Adipocyte (in vitro differentiated cells): ENCODE measurements around the gene ZWILCH.

ENCODE experiments used
- DNase-seq: peaks from one replicate; pipeline ENCODE4 v3.0.0-alpha.2; 2015; ENCODE audit warnings: low read depth
- H3K27me3 ChIP-seq: replicated peaks from 2 replicates; pipeline ENCODE4 v1.7.0; 2013; ENCODE audit warnings: mild to moderate bottlenecking, low read length, moderate library complexity; ENCODE audit not compliant: control insufficient read depth, insufficient read depth
- H3K36me3 ChIP-seq: 2 replicates; pipeline ENCODE4 v1.7.0; 2013; ENCODE audit warnings: low read length, mild to moderate bottlenecking, moderate library complexity; ENCODE audit not compliant: control insufficient read depth, insufficient read depth, severe bottlenecking
- H3K4me1 ChIP-seq: 2 replicates; pipeline ENCODE4 v1.7.0; 2013; ENCODE audit warnings: mild to moderate bottlenecking, low read length, moderate library complexity; ENCODE audit not compliant: control insufficient read depth, insufficient read depth
- H3K4me3 ChIP-seq: 2 replicates; pipeline ENCODE4 v1.7.0; 2013; ENCODE audit warnings: mild to moderate bottlenecking, low read length, moderate library complexity
- H3K9ac ChIP-seq: 2 replicates; pipeline ENCODE4 v1.7.0; 2013; ENCODE audit warnings: mild to moderate bottlenecking, low read length, moderate library complexity
- H3K9me3 ChIP-seq: 2 replicates; pipeline ENCODE4 v1.7.0; 2013; ENCODE audit warnings: mild to moderate bottlenecking, low read length, moderate library complexity; ENCODE audit not compliant: control insufficient read depth

The ZWILCH gene

DNA sequence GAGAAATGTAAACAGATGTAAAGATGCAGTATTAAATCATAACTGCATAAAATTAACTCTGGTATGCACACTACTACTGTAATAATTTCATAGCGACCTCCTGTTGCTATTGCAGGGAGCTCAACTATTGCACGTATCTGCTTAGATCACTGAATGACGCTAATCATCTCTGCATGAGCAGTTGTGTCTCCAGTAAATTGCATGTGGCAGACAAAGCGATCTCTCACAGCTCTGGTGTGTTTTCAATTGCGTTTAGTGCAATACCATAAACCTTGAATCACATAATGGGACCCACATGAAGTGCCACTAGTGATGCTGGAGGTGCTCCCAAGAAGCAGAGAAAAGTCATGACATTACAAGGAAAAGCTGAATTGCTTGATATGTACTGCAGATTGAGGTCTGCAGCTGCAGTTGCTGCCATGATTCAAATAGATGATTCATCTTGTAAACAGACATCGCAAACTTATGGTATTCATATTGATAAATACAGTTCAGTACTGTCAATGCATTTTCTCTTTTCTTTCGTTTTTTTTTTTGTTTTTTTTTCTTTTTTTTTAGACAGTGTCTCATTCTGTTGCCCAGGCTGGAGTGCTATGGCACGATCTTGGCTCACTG, 90.9 kb downstream of the ZWILCH start:
- Histone ChIP-seq H3K9me3 (no peaks in the 10 kb centered on the region), H3K4me1 (no peaks in the 10 kb centered on the region), H3K36me3 (no peaks in the 10 kb centered on the region), H3K27me3 (peaks cover 4% of the 10 kb centered on the region), H3K9ac (no peak overlapping the region), H3K4me3 (no peak overlapping the region)
- DNase-seq = peak; percentile 38

DNA sequence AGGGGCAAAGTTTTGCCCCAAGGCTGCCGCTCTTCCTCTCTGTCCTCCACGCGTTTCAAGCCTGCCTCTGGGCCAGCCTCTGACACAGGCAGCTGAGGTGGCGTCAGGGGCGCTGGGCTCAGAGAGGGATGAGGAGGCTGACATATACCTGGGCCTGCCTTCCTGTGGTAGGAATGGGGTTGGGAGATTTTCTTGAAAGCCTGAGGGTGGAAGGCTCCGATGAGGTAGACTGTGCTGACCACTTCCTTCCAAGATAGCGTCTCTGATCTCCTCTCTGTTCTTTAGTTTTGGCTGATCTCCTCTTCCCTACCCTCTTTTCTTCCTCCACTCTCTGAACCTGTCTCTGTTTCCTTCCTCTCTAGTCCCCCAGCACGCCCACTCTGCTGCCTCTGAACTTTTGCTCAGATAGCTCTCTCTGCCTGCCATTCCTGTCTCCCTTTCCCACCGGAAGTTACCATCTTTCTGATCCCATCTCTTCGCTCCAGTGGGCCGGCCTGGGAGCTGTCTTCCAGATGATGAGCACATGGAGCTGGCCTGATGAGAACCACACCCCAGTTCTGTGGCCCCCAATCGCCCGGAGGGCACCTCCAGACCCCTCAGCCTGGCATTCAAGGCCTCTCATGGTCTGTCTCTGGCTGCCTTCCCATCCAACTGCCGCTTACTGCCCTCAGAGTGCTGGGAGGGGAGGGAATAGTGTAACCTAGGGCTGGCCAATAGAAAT, 93.1 kb downstream of the ZWILCH start:
- DNase-seq = no peak
- H3K4me3 ChIP-seq = no peak overlapping the region
- H3K4me1 ChIP-seq = no peaks in the 10 kb centered on the region
- H3K36me3 ChIP-seq = no peaks in the 10 kb centered on the region
- peaks cover 4% of the 10 kb centered on the region for H3K27me3 ChIP-seq
- no peak overlapping the region for H3K9ac ChIP-seq
- no peaks in the 10 kb centered on the region for H3K9me3 ChIP-seq
